Glutamatergic neuron (in vitro differentiated cells): ENCODE measurements around the gene GPR173. TPM values are rescaled to one million over a fixed set of nuclear protein-coding genes. Genes with fewer than 3 reads are reported as not detected.
A peak's percentile ranks its signal among the peaks of the same experiment; 100 is the strongest.

Source experiments
- DNase-seq: peaks from one replicate; pipeline ENCODE4 v3.0.0; 2022
- H3K27ac Mint-ChIP-seq: one replicate; pipeline ENCODE4 v1.8.0; 2020; ENCODE audit warnings: mild to moderate bottlenecking, mixed read lengths, inconsistent platforms; ENCODE audit not compliant: unreplicated experiment
- H3K27me3 Mint-ChIP-seq: one replicate; pipeline ENCODE4 v1.8.0; 2020; ENCODE audit warnings: mild to moderate bottlenecking, moderate library complexity, mixed read lengths, inconsistent platforms; ENCODE audit not compliant: unreplicated experiment
- H3K36me3 Mint-ChIP-seq: one replicate; pipeline ENCODE4 v1.8.0; 2020; ENCODE audit warnings: mild to moderate bottlenecking, mixed read lengths, inconsistent platforms; ENCODE audit not compliant: unreplicated experiment
- H3K4me1 Mint-ChIP-seq: one replicate; pipeline ENCODE4 v1.8.0; 2020; ENCODE audit warnings: mild to moderate bottlenecking, low read depth, mixed read lengths, inconsistent platforms; ENCODE audit not compliant: unreplicated experiment
- H3K4me3 Mint-ChIP-seq: one replicate; pipeline ENCODE4 v1.8.0; 2020; ENCODE audit warnings: mild to moderate bottlenecking, mixed read lengths, inconsistent platforms; ENCODE audit not compliant: unreplicated experiment
- H3K9me3 Mint-ChIP-seq: one replicate; pipeline ENCODE4 v1.8.0; 2020; ENCODE audit warnings: mild to moderate bottlenecking, moderate library complexity, mixed read lengths, inconsistent platforms; ENCODE audit not compliant: unreplicated experiment
- CTCF ChIP-seq: fragments of 200-600 bp; sonication (generic); IDR thresholded peaks from one replicate; pipeline ENCODE4 v1.5.0; 2021; ENCODE audit not compliant: partially characterized antibody, unreplicated experiment
- total RNA-seq: library from RNA; stranded (reverse); fragmentation: NEBNext Ultra II Directional; extraction: Animal tissue kit (Norgen Biotek cat#: 25700); gene quantifications from one replicate; pipeline ENCODE4 v1.2.1, GENCODE V29; 2021; ENCODE audit not compliant: unreplicated experiment

GPR173 gene
- total RNA-seq, 1 donor from 2014 or later: 85.3 TPM

- Mint-ChIP-seq H3K36me3 (no peaks in the 10 kb centered on the region), H3K9me3 (peaks cover 12% of the 10 kb centered on the region), H3K4me1 (peaks cover 7% of the 10 kb centered on the region), H3K4me3 (no peak overlapping the region), H3K27me3 (peaks cover 11% of the 10 kb centered on the region), H3K27ac (no peak overlapping the region)
- no peak for DNase-seq
- TF ChIP-seq CTCF: no peak
Measured at GRCh38 chrX:53077207-53078197, 28.9 kb downstream of the GPR173 start.

GRCh38 chrX:53078943-53079342 lies 30.4 kb downstream of the GPR173 start:
- H3K36me3 Mint-ChIP-seq: no peaks in the 10 kb centered on the region
- H3K4me1 Mint-ChIP-seq: peaks cover 4% of the 10 kb centered on the region
- no peak for DNase-seq
- H3K9me3 Mint-ChIP-seq: peaks cover 15% of the 10 kb centered on the region
- H3K27me3 Mint-ChIP-seq: peaks cover 13% of the 10 kb centered on the region
- no peak overlapping the region for H3K27ac Mint-ChIP-seq
- no peak for TF ChIP-seq CTCF
- H3K4me3 Mint-ChIP-seq: no peak overlapping the region

- no peak for DNase-seq
- H3K9me3 Mint-ChIP-seq: peaks cover 13% of the 10 kb centered on the region
- H3K27me3 Mint-ChIP-seq: peaks cover 10% of the 10 kb centered on the region
- H3K4me3 Mint-ChIP-seq: peak overlapping the region; percentile 82
- no peak for TF ChIP-seq CTCF
- peak overlapping the region; percentile 64 for H3K27ac Mint-ChIP-seq
- peaks cover 4% of the 10 kb centered on the region for H3K4me1 Mint-ChIP-seq
- peaks cover 3% of the 10 kb centered on the region for H3K36me3 Mint-ChIP-seq
Measured at GRCh38 chrX:53080628-53081580, 32.3 kb downstream of the GPR173 start.

GRCh38 chrX:53081925-53082772 lies 33.6 kb downstream of the GPR173 start, which contains the start of gene TSPYL2:
TSPYL2 (plus strand) TSS chrX:53082367; CDS start chrX:53082499, 132 bp downstream.
- peak within 1 kb of the TSS; percentile 82 for H3K27ac Mint-ChIP-seq
- peaks cover 8% of the 10 kb centered on the region for H3K9me3 Mint-ChIP-seq
- peak within 1 kb of the TSS; percentile 97 for H3K4me3 Mint-ChIP-seq
- H3K4me1 Mint-ChIP-seq: peaks cover 4% of the 10 kb centered on the region
- peaks cover 8% of the 10 kb centered on the region for H3K27me3 Mint-ChIP-seq
- no peak for TF ChIP-seq CTCF
- DNase-seq: peak; percentile 93
- peaks cover 3% of the 10 kb centered on the region for H3K36me3 Mint-ChIP-seq
